Activated T-helper 1 cell treated with anti-CD3 and anti-CD28 coated beads, Interleukin-12 subunit alpha, Interleukin-12 subunit beta, Interleukin-2, Interleukin-4 antibody, amounts not matched to agents 30 ng/mL and 10 ng/mL and 1 ng/mL, durations not matched to agents 14 hours and 24 hours and 36 hours (primary cell): Measurements from ENCODE around the gene MED8. TPM values are rescaled to one million over a fixed set of nuclear protein-coding genes. Genes with fewer than 3 reads are reported as not detected.

Source experiments
- DNase-seq: peaks from one replicate; pipeline ENCODE4 v3.0.0; 2021; ENCODE audit warnings: low spot score
- H3K27ac Mint-ChIP-seq: one replicate; pipeline ENCODE4 v1.8.0; 2021; ENCODE audit warnings: mild to moderate bottlenecking, mixed read lengths
- H3K27me3 Mint-ChIP-seq: one replicate; pipeline ENCODE4 v1.8.0; 2022; ENCODE audit warnings: mild to moderate bottlenecking, moderate library complexity, mixed read lengths; ENCODE audit not compliant: insufficient read depth
- H3K36me3 Mint-ChIP-seq: one replicate; pipeline ENCODE4 v1.8.0; 2021; ENCODE audit warnings: low read depth, mixed read lengths
- H3K4me1 Mint-ChIP-seq: one replicate; pipeline ENCODE4 v1.8.0; 2021; ENCODE audit warnings: low read depth, mixed read lengths
- H3K4me3 Mint-ChIP-seq: one replicate; pipeline ENCODE4 v1.8.0; 2021; ENCODE audit warnings: mild to moderate bottlenecking, moderate library complexity, mixed read lengths
- H3K9me3 Mint-ChIP-seq: one replicate; pipeline ENCODE4 v1.8.0; 2021; ENCODE audit warnings: mixed read lengths
- intact Hi-C: fragments of 100-400 bp; cut with micrococcal nuclease; formaldehyde crosslinking; loops from one replicate; pipeline ENCODE4 v1.15.1; 2024
- total RNA-seq: library from RNA; stranded (reverse); gene quantifications from 2 replicates; pipeline ENCODE4 v1.2.3, GENCODE V29; 2022

The MED8 gene
- total RNA-seq, 1 donor from 2014 or later, result 43.0 TPM

- Mint-ChIP-seq H3K4me3 (peak overlapping the region; percentile 25), H3K36me3 (peaks cover 2% of the 10 kb centered on the region), H3K27ac (no peak overlapping the region), H3K9me3 (no peaks in the 10 kb centered on the region), H3K27me3 (peaks cover 6% of the 10 kb centered on the region), H3K4me1 (peaks cover 32% of the 10 kb centered on the region)
- no peak for DNase-seq
- intact Hi-C loops, result no loop called here
Measured at GRCh38 chr1:43348343-43348808, 41.2 kb downstream of the MED8 start.

DNA sequence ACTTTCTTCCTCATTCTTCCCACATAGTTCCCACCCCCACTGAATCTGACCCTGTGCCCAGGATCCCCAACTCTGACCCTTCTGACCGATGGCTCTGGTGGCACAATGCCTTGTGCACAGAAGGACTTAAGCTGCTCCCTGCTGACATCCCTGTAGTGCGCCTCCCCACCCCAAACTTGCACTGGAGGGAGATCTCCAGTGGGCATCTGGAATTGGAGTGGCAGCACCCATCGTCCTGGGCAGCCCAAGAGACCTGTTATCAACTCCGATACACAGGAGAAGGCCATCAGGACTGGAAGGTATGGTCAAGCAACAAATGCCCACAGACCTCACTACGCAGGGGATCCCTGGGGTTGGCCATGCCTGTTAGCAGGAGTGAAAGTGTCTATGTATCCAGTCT, 43.0 kb downstream of the MED8 start:
- peaks cover 6% of the 10 kb centered on the region for H3K27me3 Mint-ChIP-seq
- no peaks in the 10 kb centered on the region for H3K9me3 Mint-ChIP-seq
- no peak overlapping the region for H3K4me3 Mint-ChIP-seq
- H3K27ac Mint-ChIP-seq, result no peak overlapping the region
- peaks cover 2% of the 10 kb centered on the region for H3K36me3 Mint-ChIP-seq
- DNase-seq, result no peak
- intact Hi-C loops, result no loop called here
- H3K4me1 Mint-ChIP-seq, result peaks cover 25% of the 10 kb centered on the region

GRCh38 chr1:43345120-43345519, 44.5 kb downstream of the MED8 start:
- intact Hi-C loops, result no loop called here
- peaks cover 8% of the 10 kb centered on the region for H3K27me3 Mint-ChIP-seq
- no peak overlapping the region for H3K4me3 Mint-ChIP-seq

GRCh38 chr1:43344267-43344850, 45.2 kb downstream of the MED8 start:
- Mint-ChIP-seq H3K27me3 (peaks cover 8% of the 10 kb centered on the region), H3K36me3 (peaks cover 2% of the 10 kb centered on the region), H3K9me3 (no peaks in the 10 kb centered on the region), H3K4me1 (peaks cover 18% of the 10 kb centered on the region), H3K4me3 (no peak overlapping the region), H3K27ac (no peak overlapping the region)
- intact Hi-C loops, result no loop called here
- no peak for DNase-seq

More at GRCh38 chr1:43345120-43345519, 44.5 kb downstream of the MED8 start:
- Mint-ChIP-seq H3K9me3 (no peaks in the 10 kb centered on the region), H3K27ac (no peak overlapping the region), H3K36me3 (peaks cover 2% of the 10 kb centered on the region), H3K4me1 (peaks cover 25% of the 10 kb centered on the region)
- no peak for DNase-seq

DNA sequence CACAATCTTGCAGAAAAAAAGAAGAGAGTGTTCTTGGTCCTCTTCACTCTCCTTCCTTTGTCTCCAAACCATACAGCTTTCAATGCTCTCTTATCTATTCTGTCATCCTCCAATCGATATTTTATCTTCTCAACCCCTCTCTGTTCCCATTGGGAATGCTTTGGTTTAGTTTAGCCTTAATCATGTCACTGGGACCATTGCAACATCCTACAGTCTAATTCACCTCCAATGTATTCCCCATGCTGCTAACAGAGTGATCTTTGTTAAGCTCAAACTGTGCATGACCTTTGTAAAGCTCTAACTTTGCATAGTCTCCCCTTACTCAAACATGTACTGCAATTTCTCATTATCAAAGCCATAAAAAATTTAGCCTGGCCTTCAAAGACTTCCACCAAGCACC, 49.0 kb downstream of the MED8 start:
- Mint-ChIP-seq H3K4me1 (peaks cover 10% of the 10 kb centered on the region), H3K27me3 (peaks cover 7% of the 10 kb centered on the region), H3K4me3 (no peak overlapping the region), H3K27ac (no peak overlapping the region), H3K9me3 (no peaks in the 10 kb centered on the region), H3K36me3 (peaks cover 2% of the 10 kb centered on the region)
- DNase-seq, result no peak
- intact Hi-C loops, result no loop called here

DNA sequence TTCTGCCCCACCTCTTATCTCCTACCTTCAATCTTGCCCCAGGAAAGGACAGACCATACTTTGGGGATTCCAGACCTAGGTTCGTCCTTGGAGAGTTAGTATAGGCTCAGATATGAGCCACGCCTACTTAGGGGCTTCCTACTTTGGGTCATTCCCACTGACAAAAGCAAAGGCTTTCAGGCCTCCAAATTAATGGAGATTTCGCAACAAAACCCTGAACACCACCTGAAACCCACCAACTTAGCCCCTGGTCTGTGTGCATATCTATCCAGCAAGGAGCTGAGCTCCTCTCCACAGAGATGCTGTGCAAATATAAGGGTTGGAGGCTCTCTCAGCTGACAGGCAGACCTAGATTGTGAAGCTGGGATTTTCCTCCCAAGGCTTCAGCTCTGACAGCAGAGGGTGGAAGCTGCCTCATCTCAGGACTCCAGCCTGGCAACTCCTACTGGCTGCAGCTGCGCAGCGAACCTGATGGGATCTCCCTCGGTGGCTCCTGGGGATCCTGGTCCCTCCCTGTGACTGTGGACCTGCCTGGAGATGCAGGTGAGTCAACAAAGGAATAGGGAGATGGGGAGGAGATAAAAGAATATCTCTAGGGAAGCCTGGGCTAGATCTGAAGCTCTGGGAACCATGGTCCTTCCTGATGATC, 49.9 kb downstream of the MED8 start:
- intact Hi-C loops, result no loop called here

GRCh38 chr1:43338001-43338400, 51.6 kb downstream of the MED8 start:
- no peak overlapping the region for H3K4me3 Mint-ChIP-seq
- DNase-seq, result no peak
- no peaks in the 10 kb centered on the region for H3K9me3 Mint-ChIP-seq
- peaks cover 6% of the 10 kb centered on the region for H3K27me3 Mint-ChIP-seq
- no peaks in the 10 kb centered on the region for H3K36me3 Mint-ChIP-seq
- intact Hi-C loops, result no loop called here
- H3K4me1 Mint-ChIP-seq, result no peaks in the 10 kb centered on the region
- H3K27ac Mint-ChIP-seq, result no peak overlapping the region

More for the DNA sequence above, 49.9 kb downstream of the MED8 start:
- no peaks in the 10 kb centered on the region for H3K9me3 Mint-ChIP-seq
- no peak overlapping the region for H3K27ac Mint-ChIP-seq
- no peak overlapping the region for H3K4me3 Mint-ChIP-seq
- peaks cover 6% of the 10 kb centered on the region for H3K27me3 Mint-ChIP-seq
- H3K36me3 Mint-ChIP-seq, result peaks cover 2% of the 10 kb centered on the region
- no peak for DNase-seq
- peaks cover 5% of the 10 kb centered on the region for H3K4me1 Mint-ChIP-seq

- Mint-ChIP-seq H3K27me3 (peaks cover 6% of the 10 kb centered on the region), H3K9me3 (no peaks in the 10 kb centered on the region), H3K4me1 (no peaks in the 10 kb centered on the region), H3K27ac (no peak within 1 kb of the TSS), H3K36me3 (no peaks in the 10 kb centered on the region), H3K4me3 (no peak within 1 kb of the TSS)
- no peak for DNase-seq
- intact Hi-C loops, result no loop called here
Measured at GRCh38 chr1:43337588-43337987, 52.0 kb downstream of the MED8 start, which contains the start of gene MPL. TSS of gene MPL (plus strand) at chr1:43337818. CDS start at chr1:43337849, 31 bp downstream.

DNA sequence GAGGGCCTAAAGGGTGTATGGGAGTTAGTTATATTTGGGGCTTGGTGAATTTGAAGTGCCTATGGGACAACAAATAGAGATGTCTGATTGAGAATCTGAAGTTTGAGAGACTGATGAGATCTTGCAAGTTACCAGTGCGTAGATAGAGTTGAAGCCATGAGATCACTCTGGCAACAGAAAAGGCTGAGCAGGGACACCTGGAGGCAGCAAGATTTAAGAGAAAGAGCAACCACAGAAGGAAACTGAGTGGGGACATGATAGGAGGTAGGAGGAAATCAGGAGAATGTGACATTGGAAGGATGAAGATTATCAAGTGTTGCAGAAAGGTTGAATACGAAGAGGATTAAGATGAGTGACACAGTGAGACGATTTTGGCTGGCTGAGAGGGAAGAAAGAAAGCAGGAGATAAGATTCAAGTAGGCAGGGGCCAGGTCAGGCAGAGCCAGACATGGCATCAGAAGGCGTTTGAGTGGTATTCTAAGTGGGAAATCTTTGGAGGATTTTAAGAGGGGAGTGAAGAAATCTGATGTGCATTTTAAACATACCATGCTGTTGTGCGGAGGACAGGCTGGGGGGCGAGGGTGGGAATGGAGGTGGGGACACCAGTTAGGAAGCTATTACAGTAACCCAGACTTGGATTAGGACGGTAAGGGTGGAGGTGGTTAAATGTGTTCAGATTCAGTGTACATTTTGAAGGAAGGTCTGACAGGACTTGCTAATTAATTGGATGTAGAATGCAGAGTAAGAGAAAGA, 55.0 kb downstream of the MED8 start:
- Mint-ChIP-seq H3K27ac (no peak overlapping the region), H3K4me3 (no peak overlapping the region)

More for the DNA sequence above, 55.0 kb downstream of the MED8 start:
- Mint-ChIP-seq H3K4me1 (peaks cover 14% of the 10 kb centered on the region), H3K9me3 (no peaks in the 10 kb centered on the region), H3K27me3 (peaks cover 5% of the 10 kb centered on the region), H3K36me3 (no peaks in the 10 kb centered on the region)
- no peak for DNase-seq
- intact Hi-C loops, result no loop called here

Other genes starting within 250 kb of the MED8 start
- 126 and 132 TPM in 2 replicates for gene EBNA1BP2, start 217.5 kb downstream of the MED8 start, total RNA-seq
- not detected in 2 replicates for gene CFAP57, start 217.5 kb downstream of the MED8 start, total RNA-seq
- gene TMEM125, start 119.8 kb downstream of the MED8 start, total RNA-seq, result not detected in 2 replicates
- not detected in 2 replicates for gene C1orf210, start 104.2 kb downstream of the MED8 start, total RNA-seq
- gene TIE1, start 88.8 kb downstream of the MED8 start, total RNA-seq, result 0.36 and 0.64 TPM in 2 replicates
- gene MPL, start 52.0 kb downstream of the MED8 start, total RNA-seq, result not detected in 2 replicates
- gene CDC20, start 30.8 kb downstream of the MED8 start, total RNA-seq, result 82.9 and 91.8 TPM in 2 replicates
- gene ELOVL1, start 21.8 kb downstream of the MED8 start, total RNA-seq, result 81.8 and 85.7 TPM in 2 replicates
- 59.2 and 64.5 TPM in 2 replicates for gene SZT2, start 99 bp upstream of the MED8 start, total RNA-seq
- 14.3 and 16.5 TPM in 2 replicates for gene HYI, start 64.1 kb upstream of the MED8 start, total RNA-seq
- 0.69 and 0.93 TPM in 2 replicates for gene PTPRF, start 141.1 kb upstream of the MED8 start, total RNA-seq